B cell (primary cell): Measurements from ENCODE around the gene COL6A1.

Experiments
- CTCF ChIP-seq: fragments of 200-600 bp; IDR thresholded peaks from one replicate; pipeline ENCODE4 v1.8.0; 2022; ENCODE audit warnings: antibody characterized with exemption, mild to moderate bottlenecking
- EZH2 ChIP-seq: IDR thresholded peaks from 2 replicates; pipeline ENCODE4 v1.6.1; 2012; ENCODE audit warnings: borderline replicate concordance, low read depth, mild to moderate bottlenecking, moderate library complexity, low read length; ENCODE audit not compliant: insufficient read depth, poor library complexity, severe bottlenecking

GRCh38 chr21:45989355-45990048 is 7.9 kb downstream of the COL6A1 start:
- no peak for TF ChIP-seq CTCF
- no peak for TF ChIP-seq EZH2
